T-helper 2 cell (primary cell): ENCODE measurements around the gene PCLAF.
"Not testable (repeated sequence)": the region's sequence is repeated elsewhere in the genome, so short reads cannot be mapped to it uniquely, and the experiment has no call there.

Experiments used
- DNase-seq, 5 experiments: peaks; one replicate each; pipeline versions ENCODE4 v3.0.0 to v3.0.0-alpha.2; 2012 to 2022

The PCLAF gene

DNA sequence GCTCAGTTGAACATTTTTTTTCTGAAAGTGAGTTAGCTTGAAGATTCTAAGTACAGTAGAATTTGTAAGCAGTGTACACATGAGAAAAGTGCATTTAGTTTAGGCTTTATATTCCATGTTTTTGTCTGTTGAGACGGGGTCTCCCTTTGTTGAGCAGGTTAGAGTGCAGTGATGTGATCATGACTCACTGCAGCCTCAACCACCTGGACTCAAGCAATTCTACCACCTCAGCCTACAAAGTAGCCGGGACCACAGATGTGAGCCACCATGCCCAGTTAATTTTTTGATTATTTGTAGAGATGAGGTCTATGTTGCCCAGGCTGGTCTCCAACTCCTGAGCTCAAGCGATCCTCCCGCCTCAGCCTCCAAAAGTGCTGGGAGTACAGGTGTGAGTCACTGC, 20.0 kb downstream of the PCLAF start:
- no peak for DNase-seq

DNA sequence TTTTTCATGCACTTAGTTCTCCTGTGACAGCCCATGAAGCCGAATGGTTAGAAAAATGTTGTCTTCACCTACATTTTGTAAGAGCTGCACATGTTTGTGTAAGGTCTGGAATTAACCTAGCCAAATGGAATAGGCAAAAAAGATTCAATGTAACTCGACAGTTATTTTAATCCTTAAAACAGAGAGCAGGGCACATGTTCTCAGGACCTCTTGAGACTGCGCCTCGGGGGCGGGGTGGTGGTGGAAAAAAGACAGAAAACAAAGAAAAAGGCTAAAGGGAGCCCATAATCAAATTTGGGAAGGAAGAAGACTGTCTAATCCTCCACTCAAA, 24.6 kb downstream of the PCLAF start:
- DNase-seq = no peak

GRCh38 chr15:64355944-64356709, 25.1 kb downstream of the PCLAF start, which contains the start of gene CSNK1G1:
Gene CSNK1G1, minus strand, starts transcription at chr15:64356173. Its CDS starts 55,674 bp downstream, at chr15:64300499.
- DNase-seq = peak; percentile 84 to 95 (median 90)

- DNase-seq = peak in 4 of 5 experiments; percentile 4 to 26 (median 9)
Measured at GRCh38 chr15:64355348-64355943, 25.8 kb downstream of the PCLAF start.

DNA sequence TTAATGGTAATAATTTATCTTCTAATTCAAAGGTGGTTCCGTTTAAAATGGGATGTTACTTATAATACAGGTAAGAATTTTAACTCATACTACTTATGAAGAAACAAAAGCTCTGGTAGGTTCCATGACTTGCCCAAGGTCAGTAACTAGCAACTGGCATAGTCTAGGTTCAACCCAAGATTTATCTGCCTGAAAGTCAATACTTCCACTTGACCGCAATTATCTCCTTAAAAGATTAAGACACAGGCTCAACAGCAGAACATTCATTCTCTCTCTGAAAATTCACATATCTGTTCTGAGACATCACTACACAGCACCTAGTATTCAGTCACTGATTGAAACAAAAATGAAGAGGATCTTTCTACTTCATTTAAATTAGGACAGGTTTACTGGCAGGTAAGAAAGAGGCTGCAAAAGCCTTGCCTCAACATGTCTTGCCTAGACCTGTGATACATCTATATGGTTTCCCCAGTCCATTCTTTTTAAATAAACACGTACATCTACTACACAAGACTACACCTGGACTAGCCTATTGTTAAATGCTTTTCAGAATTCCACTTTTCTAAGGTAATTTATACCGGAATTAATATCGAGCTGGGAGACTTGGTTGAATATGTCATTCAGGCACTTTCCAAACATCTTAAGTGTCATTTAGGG, 26.4 kb downstream of the PCLAF start:
- no peak for DNase-seq

DNA sequence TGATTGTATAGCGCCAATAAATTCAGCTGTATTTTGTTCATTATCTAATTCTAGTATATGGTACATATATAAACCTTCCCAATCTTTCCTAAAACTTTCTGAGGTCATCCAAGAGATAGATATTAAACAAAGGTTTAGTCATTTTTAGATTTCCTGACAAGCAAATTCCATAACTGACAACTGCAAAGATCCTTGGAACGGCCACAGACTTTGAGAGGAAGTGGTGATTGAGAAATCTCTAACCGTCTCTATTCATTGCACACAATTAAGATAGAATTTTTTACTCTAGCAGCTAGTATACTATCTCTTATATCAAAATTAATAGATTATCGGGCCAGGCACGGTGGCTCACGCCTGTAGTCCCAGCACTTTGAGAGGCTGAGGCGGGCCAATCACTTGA, 30.0 kb downstream of the PCLAF start:
- DNase-seq = no peak

DNA sequence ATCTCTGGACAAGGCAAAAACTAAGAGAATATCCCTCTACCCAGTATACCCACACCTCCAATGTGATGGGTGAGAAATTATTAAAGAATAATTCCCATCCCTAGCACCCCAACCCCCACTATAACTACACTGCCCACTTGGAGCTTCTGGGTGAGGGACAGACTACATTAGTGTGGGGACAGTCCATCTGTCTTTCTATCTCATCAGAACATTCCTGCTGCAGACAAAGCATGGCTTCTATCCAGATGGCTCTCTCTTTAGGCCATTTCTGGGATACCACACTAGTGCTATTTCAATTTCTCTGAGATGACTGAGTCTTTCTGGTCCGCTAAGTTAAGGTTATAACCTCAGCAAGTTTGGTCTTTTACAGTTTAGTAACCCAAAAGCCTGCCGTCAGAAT, 31.9 kb downstream of the PCLAF start:
- no peak for DNase-seq

GRCh38 chr15:64348455-64348854, 32.8 kb downstream of the PCLAF start:
- no peak for DNase-seq

- not testable (repeated sequence) for DNase-seq
Measured at GRCh38 chr15:64346242-64346641, 35.0 kb downstream of the PCLAF start.

- DNase-seq = no peak
Measured at GRCh38 chr15:64344651-64345294, 36.5 kb downstream of the PCLAF start.

- DNase-seq = no peak
Measured at GRCh38 chr15:64343841-64344240, 37.4 kb downstream of the PCLAF start.

GRCh38 chr15:64343222-64343621, 38.0 kb downstream of the PCLAF start:
- no peak for DNase-seq

DNA sequence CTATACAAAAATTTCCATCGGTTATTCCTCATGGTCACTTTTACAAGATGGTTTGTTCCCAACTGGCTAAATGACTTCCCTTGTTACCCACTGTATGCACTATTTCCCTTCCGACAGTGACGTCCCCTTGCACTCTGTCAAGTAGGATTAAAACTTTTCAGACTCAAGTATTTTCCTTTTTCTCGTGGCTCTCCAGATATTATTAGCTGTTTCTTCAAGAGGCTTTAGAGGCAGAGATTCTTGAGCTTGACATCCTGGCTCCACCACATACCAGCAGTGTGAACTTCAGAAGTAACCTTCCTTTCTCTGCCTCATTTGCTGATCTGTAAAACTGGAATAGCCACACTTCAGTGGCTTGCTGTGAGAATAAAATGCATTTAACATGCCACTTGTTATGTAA, 39.3 kb downstream of the PCLAF start:
- DNase-seq = no peak

GRCh38 chr15:64340355-64340754, 40.9 kb downstream of the PCLAF start:
- no peak for DNase-seq

GRCh38 chr15:64337761-64338160, 43.5 kb downstream of the PCLAF start:
- DNase-seq = no peak

GRCh38 chr15:64333986-64334929, 47.0 kb downstream of the PCLAF start:
- DNase-seq = peak in 3 of 5 experiments; percentile 4 to 79 (median 46)

DNA sequence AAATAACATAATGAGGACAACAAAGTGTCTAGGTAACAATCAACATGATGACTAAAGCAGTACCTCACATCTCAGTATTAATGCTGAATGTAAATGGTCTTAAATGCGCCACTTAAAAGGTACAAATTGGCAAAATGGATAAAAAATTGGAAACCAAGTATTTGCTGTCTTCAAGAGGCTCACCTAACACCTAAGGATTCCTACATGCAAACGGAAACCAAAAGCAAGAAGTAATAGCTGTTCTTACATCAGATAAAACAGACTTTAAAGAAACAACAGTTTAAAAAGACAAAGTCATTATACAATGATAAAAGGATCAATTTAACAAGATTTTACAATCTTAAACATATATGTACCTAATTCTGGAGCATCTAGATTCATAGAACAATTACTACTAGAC, 47.7 kb downstream of the PCLAF start:
- DNase-seq = peak in 1 of 5 experiments; percentile 69

DNA sequence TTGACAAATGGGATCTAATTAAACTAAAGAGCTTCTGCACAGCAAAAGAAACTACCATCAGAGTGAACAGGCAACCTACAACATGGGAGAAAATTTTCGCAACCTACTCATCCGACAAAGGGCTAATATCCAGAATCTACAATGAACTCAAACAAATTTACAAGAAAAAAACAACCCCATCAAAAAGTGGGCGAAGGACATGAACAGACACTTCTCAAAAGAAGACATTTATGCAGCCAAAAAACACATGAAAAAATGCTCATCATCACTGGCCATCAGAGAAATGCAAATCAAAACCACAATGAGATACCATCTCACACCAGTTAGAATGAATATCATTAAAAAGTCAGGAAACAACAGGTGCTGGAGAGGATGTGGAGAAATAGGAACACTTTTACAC, 49.6 kb downstream of the PCLAF start:
- not testable (repeated sequence) for DNase-seq

- not testable (repeated sequence) for DNase-seq
Measured at GRCh38 chr15:64326975-64327374, 54.3 kb downstream of the PCLAF start.

DNA sequence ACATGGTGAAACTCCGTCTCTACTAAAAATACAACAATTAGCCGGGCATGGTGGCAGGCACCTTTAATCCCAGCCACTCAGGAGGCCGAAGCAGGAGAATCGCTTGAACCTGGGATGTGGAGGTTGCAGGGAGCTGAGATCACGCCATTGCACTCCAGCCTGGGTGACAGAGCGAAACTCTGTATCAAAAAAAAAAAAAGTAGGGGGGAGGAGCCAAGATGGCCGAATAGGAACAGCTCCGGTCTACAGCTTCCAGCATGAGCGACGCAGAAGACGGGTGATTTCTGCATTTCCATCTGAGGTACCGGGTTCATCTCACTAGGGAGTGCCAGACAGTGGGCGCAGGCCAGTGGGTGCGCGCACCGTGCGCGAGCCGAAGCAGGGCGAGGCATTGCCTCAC, 54.8 kb downstream of the PCLAF start:
- DNase-seq = not testable (repeated sequence)

- DNase-seq = no peak
Measured at GRCh38 chr15:64324165-64324877, 56.9 kb downstream of the PCLAF start.

- DNase-seq = no peak
Measured at GRCh38 chr15:64315216-64315615, 66.0 kb downstream of the PCLAF start.
